NCI-H510A (cell line): ENCODE measurements around the gene GIPR.
"Not testable (repeated sequence)": the region's sequence is repeated elsewhere in the genome, so short reads cannot be mapped to it uniquely, and the experiment has no call there.

Experiments used
- DNase-seq: peaks from one replicate; lab custom pipeline; 2025; lab: John Stamatoyannopoulos, UW

Gene GIPR

DNA sequence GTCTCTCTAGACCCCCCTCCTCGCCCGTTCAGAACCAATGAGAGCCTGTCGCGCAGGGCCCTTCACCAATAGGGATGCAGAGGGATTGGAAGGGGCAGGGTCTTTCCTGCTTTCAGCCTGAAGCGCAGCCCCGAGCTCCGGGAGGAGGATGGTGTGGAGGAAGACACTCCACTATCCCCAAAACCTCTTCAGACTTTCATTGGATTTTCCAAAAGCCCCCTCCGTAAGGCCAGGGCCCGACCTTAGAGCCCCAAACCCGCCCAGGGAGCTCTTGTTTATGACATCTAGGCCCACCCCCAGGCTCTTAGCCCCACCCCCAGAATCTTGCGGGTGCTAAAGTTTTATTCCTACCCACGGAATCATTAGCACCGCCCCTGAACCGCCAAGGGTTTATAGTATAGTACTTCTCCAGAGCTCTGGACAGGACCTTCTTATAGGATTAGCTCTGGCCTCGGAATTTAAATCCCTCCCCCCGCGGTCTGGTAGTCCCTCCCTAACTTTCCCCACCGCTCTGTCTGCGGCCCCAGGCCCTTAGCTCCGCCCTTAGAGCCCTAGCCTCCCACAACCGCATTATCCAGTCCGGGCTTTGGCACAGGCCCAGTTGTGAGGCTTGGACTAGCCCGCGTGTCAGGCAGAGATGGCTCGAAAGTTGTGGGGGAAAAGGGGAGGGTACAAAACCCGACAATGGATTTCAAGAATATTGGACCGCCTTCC lies 22.2 kb upstream of the GIPR start:
- peak; percentile 97 for DNase-seq

DNA sequence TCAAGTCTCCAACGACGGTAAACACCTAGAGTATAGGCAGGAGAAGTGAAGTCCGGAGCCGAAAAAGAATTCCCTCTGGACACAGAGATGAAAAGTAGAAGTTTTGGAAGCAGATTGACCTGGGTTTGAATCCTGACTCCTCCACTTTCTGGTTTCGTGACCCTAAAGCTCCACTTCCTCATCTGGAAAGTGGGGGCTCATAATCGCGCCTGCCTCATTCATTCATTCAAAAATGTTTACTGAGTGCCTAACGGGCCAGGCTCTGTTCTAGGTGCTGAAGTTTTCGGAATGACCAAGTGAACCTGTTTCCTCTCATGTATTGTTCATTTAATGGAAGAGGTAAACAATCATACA lies 21.7 kb upstream of the GIPR start:
- DNase-seq = no peak

GRCh38 chr19:45650722-45651121 lies 17.3 kb upstream of the GIPR start:
- DNase-seq = no peak

DNA sequence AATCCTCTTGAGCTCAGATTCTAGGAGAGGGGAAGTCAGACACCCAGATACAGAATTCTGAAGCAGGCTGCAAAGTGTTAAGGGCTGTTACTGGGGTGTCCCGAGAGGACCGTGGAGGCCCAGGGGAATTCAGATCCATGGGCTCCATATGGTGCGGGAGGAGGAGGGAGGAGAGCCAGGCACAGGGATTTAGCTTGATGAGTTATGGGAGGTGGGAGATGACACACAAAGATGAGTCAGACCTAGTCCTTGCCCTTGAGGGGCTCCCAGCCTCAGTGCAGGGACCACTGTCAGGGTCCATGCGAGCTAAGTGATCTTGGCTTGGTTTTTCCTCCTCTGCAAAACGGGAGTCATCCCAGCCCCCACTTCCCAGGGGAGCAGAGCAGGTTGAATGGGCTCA lies 14.4 kb upstream of the GIPR start:
- DNase-seq = no peak

- DNase-seq = no peak
Measured at GRCh38 chr19:45655073-45655472, 12.9 kb upstream of the GIPR start.

DNA sequence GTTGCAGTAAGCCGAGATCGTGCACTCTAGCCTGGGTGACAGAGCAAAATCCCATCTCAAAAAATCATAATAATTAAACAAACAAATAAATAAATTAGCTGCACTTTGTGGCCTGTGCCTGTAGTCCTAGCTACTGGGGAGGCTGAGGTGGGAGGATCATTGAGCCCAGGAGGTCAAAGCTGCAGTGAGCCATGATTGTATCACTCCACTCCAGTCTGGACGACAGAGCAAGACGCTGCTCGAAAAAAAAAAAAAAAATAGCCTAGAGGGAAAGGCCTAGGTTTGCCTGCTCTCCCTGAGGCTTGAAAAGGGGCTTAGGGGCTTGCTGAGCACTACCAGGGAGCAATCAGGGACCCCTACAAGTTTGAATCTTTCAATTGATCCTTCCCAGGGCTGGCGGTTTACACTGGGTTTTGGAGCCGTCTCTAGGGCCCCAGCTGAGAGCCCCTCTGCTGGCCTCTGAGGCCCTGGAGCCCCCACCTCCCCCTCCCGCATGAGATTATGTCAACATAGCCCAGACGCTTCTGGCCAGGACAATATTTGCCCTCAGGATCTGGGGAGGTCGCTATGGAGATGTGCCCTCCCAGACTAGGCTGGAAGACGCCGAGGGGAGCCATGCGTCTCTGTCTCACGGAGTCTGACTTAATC lies 10.4 kb upstream of the GIPR start:
- DNase-seq = no peak

- DNase-seq = no peak
Measured at GRCh38 chr19:45659096-45659729, 8.8 kb upstream of the GIPR start.

GRCh38 chr19:45660636-45661035 lies 7.4 kb upstream of the GIPR start:
- DNase-seq = no peak

GRCh38 chr19:45663800-45664199 lies 4.2 kb upstream of the GIPR start:
- DNase-seq = no peak

- no peak for DNase-seq
Measured at GRCh38 chr19:45664575-45664974, 3.4 kb upstream of the GIPR start.

GRCh38 chr19:45668342-45668871 lies 386 bp downstream of the GIPR start:
- DNase-seq = no peak

DNA sequence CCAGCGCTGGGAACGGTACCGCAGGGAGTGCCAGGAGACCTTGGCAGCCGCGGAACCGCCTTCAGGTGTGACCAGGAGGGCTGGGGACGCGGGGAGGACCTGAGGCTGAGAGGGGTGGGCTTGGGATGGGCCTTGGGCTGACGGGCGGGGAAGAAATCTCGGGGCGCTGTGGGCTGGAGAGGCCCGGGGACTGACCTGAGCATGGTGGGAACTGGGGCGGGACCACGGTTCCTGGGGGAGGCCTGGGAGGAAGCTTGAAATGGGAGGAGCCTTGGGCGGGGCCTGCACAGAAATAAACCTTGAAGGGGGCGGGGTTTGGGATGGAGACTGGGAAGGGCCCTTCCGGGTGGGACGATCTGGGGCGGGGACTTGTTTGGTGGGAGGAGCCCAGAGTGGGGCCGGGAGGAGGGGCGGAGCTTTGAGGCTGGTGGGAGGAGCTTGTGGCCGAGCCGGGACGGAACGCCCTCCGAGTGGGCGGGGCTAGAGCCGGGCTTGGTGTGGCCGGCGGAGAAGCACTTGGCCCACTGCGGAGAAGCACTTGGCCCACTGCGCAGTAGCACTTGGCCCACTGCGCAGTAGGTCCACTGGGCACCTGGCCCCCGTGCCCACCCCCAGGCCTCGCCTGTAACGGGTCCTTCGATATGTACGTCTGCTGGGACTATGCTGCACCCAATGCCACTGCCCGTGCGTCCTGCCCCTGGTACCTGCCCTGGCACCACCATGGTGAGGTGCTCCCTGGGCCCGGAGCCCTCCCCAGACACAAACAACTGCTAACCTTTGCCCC lies 2.8 kb downstream of the GIPR start:
- DNase-seq = no peak

- DNase-seq = peak; percentile 31
Measured at GRCh38 chr19:45674946-45675345, 6.9 kb downstream of the GIPR start.

DNA sequence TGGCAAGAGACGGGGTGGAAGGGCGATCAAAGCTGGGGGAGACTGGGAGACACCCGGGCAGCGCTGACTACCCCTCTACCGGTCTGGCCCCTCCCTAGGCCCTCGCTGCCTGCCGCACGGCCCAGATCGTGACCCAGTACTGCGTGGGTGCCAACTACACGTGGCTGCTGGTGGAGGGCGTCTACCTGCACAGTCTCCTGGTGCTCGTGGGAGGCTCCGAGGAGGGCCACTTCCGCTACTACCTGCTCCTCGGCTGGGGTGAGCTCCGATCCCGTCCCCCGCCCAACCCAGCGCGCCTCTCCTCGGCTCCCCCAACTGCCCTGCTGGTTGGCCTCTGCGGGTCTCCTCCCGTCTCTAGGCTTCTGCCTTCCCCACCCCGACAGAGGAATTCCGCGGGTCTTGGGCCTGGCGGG lies 8.8 kb downstream of the GIPR start:
- DNase-seq = no peak

- DNase-seq = no peak
Measured at GRCh38 chr19:45677351-45678230, 9.6 kb downstream of the GIPR start.

- peak; percentile 62 for DNase-seq
Measured at GRCh38 chr19:45681391-45682015, 13.5 kb downstream of the GIPR start.

DNA sequence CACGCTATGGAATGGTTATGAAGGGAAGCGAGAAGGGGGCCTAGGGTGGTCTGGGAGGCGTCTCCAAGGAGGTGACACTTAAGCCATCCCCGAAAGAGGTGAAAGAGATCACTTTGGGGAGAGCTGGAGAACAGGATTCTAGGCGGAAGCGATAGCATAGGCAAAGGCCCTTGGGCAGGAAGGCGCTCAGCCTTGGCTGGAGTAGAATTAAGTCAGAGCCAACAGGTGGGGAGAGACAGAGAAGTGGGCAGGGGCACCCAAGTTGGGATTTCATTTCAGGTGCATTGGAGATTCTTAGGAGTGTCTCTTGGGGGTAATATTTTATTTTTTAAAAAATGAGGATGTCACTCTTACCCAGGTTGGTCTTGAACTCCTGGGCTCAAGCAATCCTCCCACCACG lies 14.1 kb downstream of the GIPR start:
- DNase-seq = no peak

GRCh38 chr19:45682908-45683307 lies 14.9 kb downstream of the GIPR start:
- DNase-seq = no peak

GRCh38 chr19:45685045-45685444 lies 17.0 kb downstream of the GIPR start:
- not testable (repeated sequence) for DNase-seq

DNA sequence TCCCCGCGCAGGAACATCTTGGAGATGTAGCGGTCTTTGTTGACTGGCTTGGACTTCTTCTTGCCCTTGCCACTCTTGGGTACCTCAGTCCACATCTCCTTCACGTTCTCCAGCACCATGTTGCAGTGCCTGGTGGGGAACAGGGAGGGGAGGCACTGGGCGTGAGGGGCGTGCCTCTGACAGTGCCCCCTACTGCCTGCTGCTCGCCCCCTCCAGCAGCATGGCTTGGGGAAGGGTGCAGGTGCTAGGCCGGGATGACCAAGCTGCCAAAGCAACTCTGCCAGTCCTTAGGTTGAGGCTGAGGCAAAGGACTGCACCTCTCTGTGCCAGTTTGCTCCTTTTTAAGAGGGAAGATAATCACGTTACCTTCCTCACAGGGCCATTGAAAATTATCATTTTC lies 19.6 kb downstream of the GIPR start:
- DNase-seq = no peak
